Stimulated activated CD8-positive, alpha-beta memory T cell treated with anti-CD3 and anti-CD28 coated beads, Interleukin-15, amount 100 ng/mL, for 1 hour (primary cell): Measurements from ENCODE around the gene NKX3-2.

Experiments used
- DNase-seq: peaks from one replicate; pipeline ENCODE4 v3.0.0-alpha.2; 2020; ENCODE audit warnings: low read depth

Gene NKX3-2

GRCh38 chr4:13498469-13498868 lies 45.8 kb downstream of the NKX3-2 start:
- no peak for DNase-seq

DNA sequence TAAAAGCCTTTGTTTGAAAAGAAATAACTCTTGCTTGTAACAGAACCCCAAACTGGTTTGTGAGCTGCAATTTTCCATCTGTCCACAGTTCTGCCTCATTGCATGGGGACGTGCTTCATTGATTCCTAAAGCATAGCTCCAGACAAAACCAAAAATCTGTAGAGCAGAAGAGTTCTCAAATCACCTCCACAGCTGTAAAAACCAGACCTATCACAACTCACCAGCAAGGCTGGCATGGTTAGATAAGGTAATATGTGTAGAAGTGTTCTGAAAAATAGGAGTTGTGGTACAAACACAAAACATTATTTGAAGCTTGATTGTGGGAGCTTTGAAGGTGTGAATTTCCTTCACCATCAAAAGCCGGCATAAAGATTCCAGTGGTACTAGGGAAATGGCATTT lies 47.7 kb downstream of the NKX3-2 start:
- DNase-seq: no peak

GRCh38 chr4:13495753-13496152 lies 48.6 kb downstream of the NKX3-2 start:
- no peak for DNase-seq

- DNase-seq: no peak
Measured at GRCh38 chr4:13493793-13494192, 50.5 kb downstream of the NKX3-2 start.

GRCh38 chr4:13492747-13493146 lies 51.6 kb downstream of the NKX3-2 start:
- DNase-seq: no peak
